DOHH2 (cell line): ENCODE results near the gene TAS1R2.

ENCODE experiments used
- H3F3A ChIP-seq: fragments of 200-600 bp; sonication (generic), shearing (Covaris generic); 2 replicates; pipeline ENCODE4 v1.6.0; 2016; ENCODE audit warnings: antibody characterized with exemption, mild to moderate bottlenecking; ENCODE audit not compliant: control insufficient read depth, insufficient read depth
- H3K27ac ChIP-seq: fragments of 200-600 bp; sonication (generic); 2 replicates; pipeline ENCODE4 v1.5.1; 2014; ENCODE audit warnings: low read depth, mild to moderate bottlenecking, low read length, moderate library complexity
- H3K27me3 ChIP-seq: fragments of 200-600 bp; sonication (generic); 2 replicates; pipeline ENCODE4 v1.6.1; 2014; ENCODE audit warnings: mild to moderate bottlenecking, low read length, mixed read lengths; ENCODE audit not compliant: control insufficient read depth
- H3K36me3 ChIP-seq: fragments of 200-600 bp; sonication (generic); 2 replicates; pipeline ENCODE4 v1.6.1; 2014; ENCODE audit warnings: mild to moderate bottlenecking, low read length, moderate library complexity, mixed read lengths; ENCODE audit not compliant: control insufficient read depth
- H3K4me1 ChIP-seq: fragments of 200-600 bp; sonication (generic); 2 replicates; pipeline ENCODE4 v1.6.1; 2014; ENCODE audit warnings: mild to moderate bottlenecking, low read length, mixed read lengths; ENCODE audit not compliant: control insufficient read depth
- H3K4me2 ChIP-seq: fragments of 200-600 bp; sonication (generic); 2 replicates; pipeline ENCODE4 v1.6.0; 2014; ENCODE audit warnings: mild to moderate bottlenecking, low read length, moderate library complexity
- H3K4me3 ChIP-seq: fragments of 200-600 bp; sonication (generic); 2 replicates; pipeline ENCODE4 v1.5.1; 2014; ENCODE audit warnings: mild to moderate bottlenecking, low read length, mixed read lengths
- H3K79me2 ChIP-seq: fragments of 200-600 bp; sonication (generic); 2 replicates; pipeline ENCODE4 v1.6.1; 2014; ENCODE audit warnings: mild to moderate bottlenecking, low read length, mixed read lengths; ENCODE audit not compliant: control insufficient read depth
- H3K9me2 ChIP-seq: fragments of 200-600 bp; sonication (generic); replicated peaks from 2 replicates; pipeline ENCODE4 v1.6.1; 2014; ENCODE audit warnings: mild to moderate bottlenecking, low read length, mixed read lengths; ENCODE audit not compliant: control insufficient read depth
- H3K9me3 ChIP-seq: fragments of 200-600 bp; sonication (generic); 2 replicates; pipeline ENCODE4 v1.6.1; 2014; ENCODE audit warnings: antibody characterized with exemption, low read length, mixed read lengths; ENCODE audit not compliant: control insufficient read depth, insufficient read depth
- H4K20me1 ChIP-seq: fragments of 200-600 bp; sonication (generic); 2 replicates; pipeline ENCODE4 v1.6.0; 2014; ENCODE audit warnings: low read depth, mild to moderate bottlenecking, antibody characterized with exemption, low read length, moderate library complexity; ENCODE audit not compliant: control insufficient read depth, insufficient read depth
- CTCF ChIP-seq: fragments of 200-600 bp; sonication (generic); IDR thresholded peaks from one replicate; pipeline ENCODE4 v1.5.1; 2014; ENCODE audit warnings: antibody characterized with exemption, mild to moderate bottlenecking, low read depth, low read length; ENCODE audit not compliant: poor library complexity, severe bottlenecking
- EZH2phosphoT487 ChIP-seq: fragments of 200-600 bp; sonication (generic); IDR thresholded peaks from 2 replicates; pipeline ENCODE4 v1.6.1; 2017; ENCODE audit warnings: borderline replicate concordance, mild to moderate bottlenecking, antibody characterized with exemption, low read length, moderate library complexity, mixed read lengths

TAS1R2 gene

GRCh38 chr1:18876210-18876609, 16.8 kb upstream of the TAS1R2 start:
- H3K4me2 ChIP-seq, result no peak overlapping the region
- no peak overlapping the region for H3K27ac ChIP-seq
- no peak overlapping the region for H3K4me3 ChIP-seq
- H3K9me2 ChIP-seq, result no peaks in the 10 kb centered on the region
- no peaks in the 10 kb centered on the region for H3K9me3 ChIP-seq
- no peaks in the 10 kb centered on the region for H3K36me3 ChIP-seq
- TF ChIP-seq EZH2phosphoT487 (no peak), CTCF (no peak)
- no peaks in the 10 kb centered on the region for H4K20me1 ChIP-seq
- H3K27me3 ChIP-seq, result no peaks in the 10 kb centered on the region
- no peaks in the 10 kb centered on the region for H3K79me2 ChIP-seq
- H3F3A ChIP-seq, result no peaks in the 10 kb centered on the region
- no peaks in the 10 kb centered on the region for H3K4me1 ChIP-seq

GRCh38 chr1:18875796-18876128, 16.3 kb upstream of the TAS1R2 start:
- Histone ChIP-seq H3K79me2 (no peaks in the 10 kb centered on the region), H3F3A (no peaks in the 10 kb centered on the region), H3K4me2 (no peak overlapping the region), H3K9me2 (no peaks in the 10 kb centered on the region), H4K20me1 (no peaks in the 10 kb centered on the region), H3K4me1 (no peaks in the 10 kb centered on the region), H3K27me3 (no peaks in the 10 kb centered on the region), H3K4me3 (no peak overlapping the region), H3K27ac (no peak overlapping the region), H3K36me3 (no peaks in the 10 kb centered on the region), H3K9me3 (no peaks in the 10 kb centered on the region)
- TF ChIP-seq EZH2phosphoT487 (no peak), CTCF (no peak)

GRCh38 chr1:18875107-18875795, 15.8 kb upstream of the TAS1R2 start:
- Histone ChIP-seq H3K27me3 (no peaks in the 10 kb centered on the region), H3K27ac (no peak overlapping the region), H3K9me2 (no peaks in the 10 kb centered on the region), H3K79me2 (no peaks in the 10 kb centered on the region), H3K9me3 (no peaks in the 10 kb centered on the region), H3F3A (no peaks in the 10 kb centered on the region), H3K4me3 (no peak overlapping the region), H3K4me2 (no peak overlapping the region), H3K4me1 (no peaks in the 10 kb centered on the region), H3K36me3 (no peaks in the 10 kb centered on the region), H4K20me1 (no peaks in the 10 kb centered on the region)
- TF ChIP-seq CTCF (peak; percentile 93), EZH2phosphoT487 (no peak)

GRCh38 chr1:18874600-18874999, 15.1 kb upstream of the TAS1R2 start:
- no peaks in the 10 kb centered on the region for H3K9me2 ChIP-seq
- no peaks in the 10 kb centered on the region for H3K4me1 ChIP-seq
- H3K9me3 ChIP-seq, result no peaks in the 10 kb centered on the region
- no peaks in the 10 kb centered on the region for H3K27me3 ChIP-seq
- H3K36me3 ChIP-seq, result no peaks in the 10 kb centered on the region
- no peaks in the 10 kb centered on the region for H3F3A ChIP-seq
- H4K20me1 ChIP-seq, result no peaks in the 10 kb centered on the region
- no peak overlapping the region for H3K4me3 ChIP-seq
- H3K27ac ChIP-seq, result no peak overlapping the region
- TF ChIP-seq EZH2phosphoT487, result no peak
- TF ChIP-seq CTCF, result no peak
- no peaks in the 10 kb centered on the region for H3K79me2 ChIP-seq
- H3K4me2 ChIP-seq, result no peak overlapping the region
